GM11168 (cell line): ENCODE results near the gene BIK.

Source experiments
- in situ Hi-C: fragments of 300-500 bp; cut with MboI; formaldehyde crosslinking; loops from one replicate; pipeline ENCODE4 v1.12.0; 2022; ENCODE audit warnings: low sequenced_read_pairs; ENCODE audit not compliant: unreplicated experiment

BIK gene

DNA sequence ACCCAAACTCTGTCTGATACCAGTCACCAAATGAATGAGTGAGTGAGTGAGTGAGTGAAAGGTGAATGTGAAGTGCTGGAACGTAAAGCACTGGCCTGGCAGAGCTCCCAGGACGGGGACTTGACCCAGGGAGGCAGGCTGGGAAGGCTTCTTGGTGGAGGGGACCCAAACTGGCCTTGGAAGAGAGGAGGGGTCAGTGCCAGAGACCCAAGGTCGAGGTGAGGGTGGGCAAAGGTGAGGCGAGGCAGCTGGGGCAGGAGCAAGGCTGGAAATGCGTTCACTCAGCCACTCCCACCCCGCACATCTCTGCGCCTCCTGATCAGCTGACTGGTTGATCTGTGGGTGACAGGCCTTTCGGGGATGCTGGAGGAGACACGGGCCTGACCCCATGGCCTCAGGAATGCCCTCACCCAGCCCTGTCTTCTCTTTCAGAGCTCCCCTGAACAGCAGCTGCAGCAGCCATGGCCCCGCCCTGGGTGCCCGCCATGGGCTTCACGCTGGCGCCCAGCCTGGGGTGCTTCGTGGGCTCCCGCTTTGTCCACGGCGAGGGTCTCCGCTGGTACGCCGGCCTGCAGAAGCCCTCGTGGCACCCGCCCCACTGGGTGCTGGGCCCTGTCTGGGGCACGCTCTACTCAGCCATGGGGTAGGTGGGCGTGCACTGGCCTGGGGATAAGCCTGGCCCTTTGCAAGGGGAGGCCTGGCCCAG lies 48.4 kb downstream of the BIK start:
- in situ Hi-C loops, result no loop called here

DNA sequence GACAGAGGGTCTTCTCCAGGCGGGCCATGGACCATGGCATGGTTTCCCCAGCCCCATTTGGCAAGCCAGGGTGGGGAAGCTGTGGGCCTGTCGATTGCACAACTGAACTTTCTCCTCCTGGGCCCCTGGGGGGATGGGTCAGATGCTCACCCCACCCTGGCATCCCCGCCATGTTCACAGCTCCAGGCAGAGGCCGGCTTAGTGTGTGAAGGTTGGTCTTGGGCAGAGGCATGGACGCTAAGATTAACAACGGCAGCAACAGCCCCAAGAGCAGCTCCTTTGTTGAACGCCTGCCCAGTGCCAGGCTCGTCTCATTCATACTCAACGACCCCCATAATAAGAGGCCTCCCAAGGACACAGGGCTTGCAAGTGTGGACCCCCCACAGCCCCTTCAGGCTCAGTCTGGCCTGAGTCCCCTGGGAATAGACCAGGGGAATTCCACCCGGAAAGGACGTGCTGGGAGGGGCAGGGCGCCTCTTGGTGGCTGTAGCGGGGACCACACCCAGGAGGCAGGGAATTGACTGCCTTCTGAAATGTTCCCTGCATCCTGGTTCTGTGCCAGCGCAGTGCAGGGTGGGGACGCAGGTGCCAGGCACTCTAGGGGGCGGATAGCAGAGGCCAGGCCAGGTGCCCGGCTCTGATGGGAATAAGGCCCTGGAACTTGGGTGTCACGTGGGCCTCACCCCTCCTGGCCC lies 49.1 kb downstream of the BIK start:
- in situ Hi-C loops, result no loop called here

DNA sequence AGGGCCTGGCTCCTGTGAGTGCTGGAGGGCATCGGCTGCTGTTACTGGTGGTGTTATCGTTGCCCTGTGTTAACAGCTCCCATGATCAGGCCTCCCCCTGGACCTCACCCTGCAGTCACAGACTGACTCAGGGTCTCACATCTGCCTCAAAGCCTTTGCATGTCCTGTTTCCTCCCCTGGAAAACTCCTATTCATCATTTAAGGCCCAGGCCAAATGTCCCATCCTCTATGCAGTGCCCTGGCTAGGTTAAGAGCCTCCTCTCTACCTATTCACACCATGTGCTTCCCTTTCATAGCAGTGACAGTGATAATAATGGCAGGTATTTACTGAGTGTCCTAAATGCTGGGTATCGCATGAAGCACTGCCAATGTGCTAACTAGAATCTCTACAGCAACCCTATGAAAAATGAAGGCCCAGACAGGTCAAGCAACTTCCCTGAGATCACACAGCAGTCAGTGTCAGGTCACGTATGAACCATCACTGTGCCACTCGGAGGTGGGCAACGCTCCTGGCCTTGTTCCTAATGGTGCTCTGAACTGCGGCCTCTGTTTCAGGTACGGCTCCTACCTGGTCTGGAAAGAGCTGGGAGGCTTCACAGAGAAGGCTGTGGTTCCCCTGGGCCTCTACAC lies 50.1 kb downstream of the BIK start:
- in situ Hi-C loops, result no loop called here

DNA sequence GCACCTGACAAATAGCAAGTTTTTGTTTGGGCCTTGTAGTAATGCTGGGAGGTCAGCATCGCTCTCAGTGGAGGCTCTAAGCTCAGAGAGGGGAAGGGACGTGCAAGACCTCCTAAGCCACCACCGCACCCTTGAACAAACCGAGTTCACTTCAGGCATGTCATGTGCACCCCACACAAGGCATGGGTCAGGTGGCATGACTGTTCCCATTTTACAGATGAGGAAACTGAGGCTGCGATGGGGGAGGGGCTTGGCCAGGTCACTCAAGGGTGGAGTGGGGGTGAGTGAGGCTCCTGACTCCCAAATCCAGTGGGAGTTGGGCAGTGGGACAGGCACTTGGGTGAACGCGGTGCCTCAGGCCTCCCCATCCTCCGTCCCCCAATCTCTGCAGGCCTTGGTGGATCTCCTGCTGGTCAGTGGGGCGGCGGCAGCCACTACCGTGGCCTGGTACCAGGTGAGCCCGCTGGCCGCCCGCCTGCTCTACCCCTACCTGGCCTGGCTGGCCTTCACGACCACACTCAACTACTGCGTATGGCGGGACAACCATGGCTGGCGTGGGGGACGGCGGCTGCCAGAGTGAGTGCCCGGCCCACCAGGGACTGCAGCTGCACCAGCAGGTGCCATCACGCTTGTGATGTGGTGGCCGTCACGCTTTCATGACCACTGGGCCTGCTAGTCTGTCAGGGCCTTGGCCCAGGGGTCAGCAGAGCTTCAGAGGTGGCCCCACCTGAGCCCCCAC lies 52.0 kb downstream of the BIK start:
- in situ Hi-C loops, result no loop called here

DNA sequence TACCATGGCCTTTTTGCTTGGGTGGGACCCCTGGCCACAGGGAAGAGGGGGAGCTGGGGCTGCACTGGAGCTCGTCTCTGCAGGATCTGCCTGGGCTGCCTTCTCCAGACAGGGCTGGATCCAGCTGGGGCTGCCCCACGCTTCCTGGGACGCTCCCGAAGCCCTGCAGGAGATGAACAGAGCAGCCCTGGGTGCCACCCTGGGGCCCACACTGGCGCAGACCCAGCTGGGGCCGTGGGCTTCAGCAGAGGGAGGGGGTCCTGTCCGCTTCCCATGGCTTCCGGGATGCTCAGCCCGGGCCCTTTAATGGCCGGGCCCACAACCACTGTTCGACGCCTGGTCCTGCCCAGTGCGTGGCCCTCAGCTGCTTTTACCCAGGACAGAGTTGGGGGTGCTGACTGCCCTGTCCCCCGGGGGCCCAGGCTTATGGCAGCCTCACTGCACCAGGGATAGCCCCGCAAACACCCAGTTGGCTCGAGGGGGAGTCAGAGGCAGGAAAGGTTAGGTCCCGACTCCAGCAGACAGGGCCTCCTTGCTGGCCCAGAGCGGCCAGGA lies 52.8 kb downstream of the BIK start:
- in situ Hi-C loops, result no loop called here

DNA sequence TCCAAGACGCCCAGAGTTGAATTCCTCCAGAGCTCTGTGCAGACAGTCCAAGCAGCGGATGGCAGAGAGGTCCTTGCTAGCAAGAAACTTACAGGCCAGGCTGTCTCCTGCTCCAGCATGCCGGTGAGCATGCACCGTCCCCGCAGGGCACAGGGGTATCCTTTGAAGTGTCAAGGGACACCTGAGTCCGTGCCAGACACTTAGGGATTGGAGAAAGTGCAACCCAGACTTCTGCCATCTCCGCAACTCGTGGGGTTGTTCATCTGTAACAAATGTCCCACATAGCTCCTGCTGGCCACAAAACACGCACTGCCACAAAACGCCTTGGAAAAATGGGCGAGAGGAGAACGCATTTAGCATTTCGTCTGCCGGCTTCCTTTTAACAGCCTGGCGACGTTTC lies 54.1 kb downstream of the BIK start:
- in situ Hi-C loops, result no loop called here

DNA sequence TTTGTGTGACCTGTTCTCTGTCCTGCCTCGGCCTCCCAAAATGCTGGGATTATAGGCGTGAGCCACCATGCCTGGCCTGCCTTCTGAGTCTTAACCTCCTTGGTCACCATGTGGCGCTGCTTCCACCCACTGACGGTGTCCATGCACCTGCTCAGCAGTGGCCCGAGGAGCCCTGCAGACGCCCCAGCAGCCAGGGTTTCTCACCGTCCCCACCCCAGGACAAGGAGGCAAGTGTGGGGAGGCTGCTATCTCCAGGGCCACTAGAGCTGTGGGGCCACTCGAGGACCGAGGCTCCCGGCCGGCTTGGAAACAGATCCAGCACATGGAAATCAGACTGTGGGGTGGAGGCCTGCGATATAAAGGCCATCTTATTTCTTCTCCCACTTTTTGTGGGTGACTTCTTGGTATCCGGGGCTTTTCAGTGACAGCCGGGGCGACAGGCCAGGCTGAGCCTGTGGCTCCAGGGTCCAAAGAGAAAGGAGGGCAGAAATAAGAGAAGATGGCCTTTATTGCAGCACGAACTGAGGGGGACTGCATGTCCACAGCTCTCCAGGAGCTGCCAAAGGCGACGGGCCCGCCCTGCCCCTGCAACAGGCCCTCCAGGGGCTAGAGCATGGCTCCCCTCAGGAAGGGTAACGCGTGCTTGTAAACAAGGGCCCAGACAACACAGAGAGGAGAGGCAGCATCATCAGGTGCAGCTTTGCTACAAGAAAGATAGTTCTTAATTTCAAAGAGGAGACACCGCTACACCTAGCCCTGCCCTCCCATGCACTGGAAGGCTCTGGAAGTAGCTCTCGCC lies 55.8 kb downstream of the BIK start:
- in situ Hi-C loops, result no loop called here

DNA sequence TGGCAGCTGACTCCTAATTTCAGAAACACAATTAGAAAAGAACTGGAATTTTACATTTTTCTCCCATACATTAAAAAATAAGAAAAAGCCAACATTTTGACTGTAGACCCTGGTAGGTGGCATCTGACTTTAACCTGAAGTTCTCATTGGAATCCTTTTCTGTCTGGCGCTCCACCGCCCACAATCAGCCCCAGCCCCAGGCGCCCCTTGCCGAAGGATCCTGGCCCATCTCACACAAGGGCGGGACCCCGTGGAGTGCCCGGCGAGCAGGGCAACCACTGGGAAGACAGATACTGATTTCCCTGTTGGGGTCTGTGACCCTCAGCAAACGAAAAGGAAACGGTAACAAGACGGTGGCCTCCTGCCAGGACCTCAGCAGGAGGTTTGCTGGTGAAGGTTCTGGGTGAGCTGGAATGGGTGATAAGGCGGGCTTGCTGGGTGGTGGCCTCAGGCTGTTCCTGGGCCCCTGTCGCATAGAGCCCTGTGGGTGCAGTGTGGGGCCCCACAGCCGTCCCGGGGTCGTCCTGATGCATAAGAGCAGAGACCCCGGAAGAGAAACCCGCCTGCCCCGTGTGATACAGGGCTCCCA lies 56.5 kb downstream of the BIK start:
- in situ Hi-C loops, result no loop called here

DNA sequence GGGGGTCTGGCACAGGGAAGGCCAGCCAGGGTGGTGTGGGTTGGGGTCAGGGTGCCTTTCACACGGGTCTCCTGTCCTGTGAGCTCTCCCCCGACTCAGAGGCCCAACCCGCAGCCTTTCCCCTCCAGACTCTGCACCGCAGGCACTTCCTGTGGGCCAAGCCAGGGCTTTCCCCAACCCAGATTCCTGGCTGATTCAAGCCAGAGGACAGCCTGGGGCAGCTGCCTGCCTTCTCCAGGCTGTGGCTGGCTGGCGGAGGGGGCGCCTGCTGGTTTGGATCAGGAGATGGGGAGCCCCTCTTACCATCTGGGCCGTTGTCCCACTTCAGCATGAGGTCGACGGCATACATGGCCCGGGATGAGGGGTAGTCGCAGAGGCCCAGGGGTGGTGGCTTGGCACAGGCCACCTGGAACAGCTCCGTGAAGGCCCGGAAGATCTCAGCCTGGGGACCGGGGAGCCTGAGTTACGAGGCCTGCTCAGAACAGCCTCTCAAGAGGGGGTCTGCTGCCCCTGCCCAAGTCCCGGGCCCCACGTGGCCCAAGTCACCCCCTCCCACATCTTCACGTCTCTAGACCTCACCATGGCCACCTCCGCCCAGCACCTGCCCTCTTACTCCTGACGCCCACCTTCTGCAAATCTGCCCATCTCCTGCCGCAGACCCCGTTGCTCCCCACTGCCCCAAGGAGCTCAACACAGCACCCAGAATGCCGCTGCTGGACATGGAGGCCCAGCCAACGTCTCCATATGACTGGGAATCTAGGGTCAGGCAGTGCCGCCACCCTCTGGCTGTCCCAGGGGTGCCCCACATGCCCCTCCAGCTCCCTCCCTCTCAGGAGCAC lies 58.1 kb downstream of the BIK start:
- in situ Hi-C loops, result no loop called here

DNA sequence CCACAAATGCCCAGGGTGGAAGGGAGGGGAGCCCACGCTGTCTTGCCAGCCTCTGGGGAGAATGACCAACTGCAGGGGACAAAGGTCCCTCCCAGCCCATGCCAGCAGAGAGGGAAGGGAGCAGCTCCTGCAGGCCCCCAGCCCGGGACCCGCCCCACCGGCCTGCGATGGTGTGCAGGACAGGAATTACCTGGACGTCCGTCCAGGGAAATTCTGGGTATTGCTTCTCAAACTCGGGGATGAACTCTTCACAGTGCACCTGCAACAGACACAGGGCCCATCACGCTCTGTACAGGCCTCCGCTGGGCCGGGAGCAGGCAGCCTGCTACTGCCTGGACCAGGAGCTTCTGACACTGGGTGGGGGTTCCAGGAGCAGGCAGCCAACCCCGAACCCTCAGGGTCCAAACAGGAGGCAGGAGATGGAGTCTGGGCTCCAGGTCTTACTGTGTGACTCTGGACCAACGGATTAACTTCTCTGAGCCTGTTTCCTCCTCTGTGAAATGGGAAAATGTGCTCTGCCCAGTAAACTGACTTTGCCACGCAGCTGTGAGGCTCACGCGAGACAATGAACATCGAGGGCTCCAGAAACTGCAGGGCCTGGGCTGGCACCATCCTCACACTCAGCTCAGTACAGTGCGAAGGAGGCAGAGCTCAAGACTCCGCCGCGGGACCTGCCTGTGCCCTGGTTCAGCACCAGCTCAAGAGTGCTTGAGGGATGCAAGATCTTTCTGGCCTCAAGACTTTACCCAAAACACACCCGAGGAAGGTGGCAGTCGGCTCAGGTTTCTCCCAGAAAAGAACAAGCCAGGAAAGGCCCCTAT lies 59.0 kb downstream of the BIK start:
- in situ Hi-C loops, result no loop called here

DNA sequence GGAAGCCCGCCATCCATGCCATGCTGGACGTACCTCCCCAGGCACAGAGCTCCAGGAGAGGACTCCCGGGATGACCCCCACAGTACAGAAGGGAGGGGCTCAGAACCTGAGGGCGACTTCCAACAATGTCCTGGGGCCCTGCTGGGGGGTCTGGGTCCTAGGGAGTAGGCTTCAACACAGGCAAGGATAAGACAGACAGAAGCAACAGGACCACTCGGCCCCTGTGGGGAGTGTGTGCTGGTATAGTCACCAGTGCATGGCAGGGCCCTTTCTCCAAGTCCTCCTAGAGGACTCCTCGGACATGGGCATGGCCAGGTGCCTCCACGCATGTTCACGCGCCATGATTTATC lies 59.6 kb downstream of the BIK start:
- in situ Hi-C loops, result no loop called here

DNA sequence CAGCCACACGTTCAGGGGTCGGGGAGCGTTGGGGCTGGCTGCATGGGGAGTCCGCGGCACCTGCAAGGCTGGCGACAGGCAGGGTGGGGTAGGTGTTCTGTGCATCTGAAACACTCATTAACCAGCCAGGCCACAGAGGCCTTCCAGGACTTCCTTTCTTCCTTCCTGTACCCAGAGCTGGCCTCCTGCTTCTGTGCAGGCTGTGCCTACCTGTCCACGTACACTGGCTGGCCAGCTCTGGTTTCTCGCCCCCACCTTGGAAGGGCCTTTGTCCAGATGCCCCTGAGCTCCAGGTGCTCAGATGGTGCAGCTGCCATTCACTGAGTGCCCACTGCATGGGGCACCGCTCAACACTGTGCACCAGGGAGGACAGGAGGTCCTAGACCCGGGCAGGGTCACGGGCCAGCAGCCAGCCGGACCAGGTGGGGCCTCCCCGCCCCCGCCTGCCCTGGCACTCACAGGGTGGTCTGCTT lies 60.5 kb downstream of the BIK start:
- in situ Hi-C loops, result no loop called here

DNA sequence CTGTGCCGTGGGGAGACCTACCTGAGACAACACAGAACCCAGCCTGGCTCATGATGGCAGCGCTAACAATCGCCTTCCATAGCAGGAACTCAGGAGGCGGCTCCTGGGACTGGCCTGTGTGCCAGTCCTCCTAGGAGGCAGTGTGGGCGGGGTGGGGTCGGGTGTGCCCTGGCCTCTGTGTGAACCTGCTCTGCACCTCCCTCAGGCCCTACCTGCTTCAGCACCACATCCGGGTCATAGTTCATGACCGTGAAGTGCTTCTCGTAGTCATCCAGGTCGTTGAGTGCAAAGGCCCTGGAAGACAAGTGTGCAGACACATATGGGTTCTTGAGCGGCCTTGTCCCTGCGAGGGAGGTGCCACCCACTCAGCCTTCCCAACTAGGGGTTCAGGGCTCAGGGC lies 61.1 kb downstream of the BIK start:
- in situ Hi-C loops, result no loop called here

DNA sequence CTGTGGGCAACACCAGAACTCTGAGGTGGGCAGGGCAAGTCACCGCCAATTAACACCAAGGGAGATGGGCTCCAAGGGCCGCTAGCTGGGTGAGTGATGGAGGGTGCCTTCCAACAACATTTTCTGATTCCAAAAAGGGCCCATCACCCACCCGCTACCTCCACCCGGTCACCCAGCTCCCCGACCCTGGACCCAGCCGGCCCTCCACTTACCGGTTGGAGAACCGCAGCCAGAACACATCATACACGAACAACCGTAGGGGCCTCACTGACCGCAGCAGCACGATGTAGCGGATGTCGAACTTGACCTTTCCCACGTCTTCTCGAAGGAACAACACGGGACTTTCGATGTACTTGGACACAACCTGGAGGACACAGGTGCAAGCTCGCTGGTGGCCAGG lies 61.6 kb downstream of the BIK start:
- in situ Hi-C loops, result no loop called here

DNA sequence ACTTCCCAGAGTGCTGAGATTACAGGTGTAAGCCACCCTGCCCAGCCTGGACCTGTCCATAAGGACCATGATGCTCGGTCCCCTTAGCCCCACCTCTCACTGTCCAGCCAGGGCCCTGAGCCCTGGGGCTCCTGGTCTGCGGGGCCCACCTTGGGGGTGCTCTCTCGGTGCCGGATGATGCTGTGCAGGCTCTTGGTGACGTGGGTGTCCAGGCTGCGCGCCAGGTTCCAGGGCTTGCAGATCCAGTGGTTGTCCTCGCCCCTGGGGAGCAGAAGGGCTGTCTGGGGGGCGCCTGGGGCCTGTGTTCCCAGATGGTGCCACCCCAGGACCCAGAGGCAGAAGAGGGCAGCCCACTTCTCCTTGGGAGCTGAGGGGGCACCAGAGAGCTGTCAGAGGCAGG lies 63.0 kb downstream of the BIK start:
- in situ Hi-C loops, result no loop called here

DNA sequence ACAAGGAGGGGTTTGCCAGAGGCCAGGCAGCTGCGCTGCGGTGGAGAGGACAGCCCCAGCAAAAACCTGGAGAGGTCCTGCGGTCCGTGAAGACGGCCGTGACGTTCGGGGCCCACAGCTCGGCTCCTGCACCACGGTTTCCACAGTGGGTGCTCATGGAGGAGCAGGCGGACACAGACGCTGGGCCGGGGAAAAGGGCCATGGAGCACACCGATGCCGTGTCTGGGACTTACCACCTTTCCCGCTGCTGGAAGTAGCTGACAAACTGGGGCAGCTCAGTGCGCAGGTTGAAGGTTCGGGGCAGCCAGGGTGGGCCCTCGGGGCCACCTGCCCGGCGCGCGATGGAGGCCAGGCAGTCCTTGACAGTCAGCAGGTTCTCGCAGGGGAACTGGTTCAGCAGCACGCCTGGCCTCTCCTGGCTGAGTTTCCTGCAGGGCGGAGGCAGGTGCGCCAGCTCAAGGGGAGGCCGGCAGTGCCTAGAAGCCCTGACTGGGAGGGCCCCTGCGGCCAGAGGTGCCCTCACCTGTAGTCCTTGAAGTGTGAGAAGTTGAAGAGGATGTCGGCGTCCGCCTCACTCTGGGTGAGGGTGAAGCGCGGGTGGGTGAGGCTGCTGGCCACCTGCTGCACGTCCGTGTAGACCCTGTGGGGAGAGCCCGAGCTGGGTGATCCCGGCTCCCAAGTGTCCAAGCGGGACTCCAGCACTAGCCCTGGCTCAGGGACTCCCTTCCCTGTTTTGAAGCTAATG lies 63.6 kb downstream of the BIK start:
- in situ Hi-C loops, result no loop called here

DNA sequence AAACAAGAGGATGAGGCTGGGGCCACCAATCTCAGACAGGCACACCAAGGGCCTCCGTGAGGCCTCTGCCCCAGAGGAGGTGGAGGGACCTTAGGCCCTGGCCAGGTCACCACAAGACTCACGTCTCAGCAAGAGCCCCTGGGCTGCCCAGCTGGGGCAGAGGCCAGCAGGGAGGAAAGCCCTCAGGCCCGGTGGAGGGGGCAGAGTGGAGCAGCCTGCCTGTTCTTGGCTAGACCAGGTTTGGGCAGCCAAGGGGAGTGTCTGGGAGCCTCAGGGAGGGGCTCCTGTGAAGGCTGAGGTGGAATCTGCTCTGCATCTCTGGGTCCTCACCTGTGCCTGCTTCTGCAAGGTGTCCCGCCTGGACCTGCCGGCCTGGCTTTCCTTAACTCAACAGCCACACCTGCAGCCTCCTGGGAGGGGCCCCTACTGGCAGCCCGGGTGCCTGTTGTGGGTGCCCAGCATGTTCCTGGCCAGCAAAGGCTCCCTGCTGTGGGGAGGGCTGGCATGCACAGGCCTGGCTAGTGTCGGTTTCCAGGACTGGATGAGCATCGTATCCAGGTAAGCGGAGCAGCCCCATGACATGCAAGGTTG lies 64.5 kb downstream of the BIK start:
- in situ Hi-C loops, result no loop called here
